OCI-LY1 (cell line): ENCODE results near the gene ARHGAP22.

Source experiments
- H2AFZ ChIP-seq: fragments of 200-600 bp; sonication (generic), shearing (Covaris generic); 2 replicates; pipeline ENCODE4 v1.6.0; 2014; ENCODE audit warnings: antibody characterized with exemption, mild to moderate bottlenecking, low read length
- H3F3A ChIP-seq: fragments of 200-600 bp; sonication (generic), shearing (Covaris generic); 2 replicates; pipeline ENCODE4 v1.6.0; 2014; ENCODE audit warnings: mild to moderate bottlenecking, antibody characterized with exemption, low read length, moderate library complexity; ENCODE audit not compliant: insufficient read depth
- H3K27ac ChIP-seq: fragments of 200-600 bp; sonication (generic); 2 replicates; pipeline ENCODE4 v1.5.1; 2014; ENCODE audit warnings: low read length, mixed run types, mild to moderate bottlenecking, low read depth; ENCODE audit not compliant: poor library complexity, severe bottlenecking
- H3K27me3 ChIP-seq: fragments of 200-600 bp; sonication (generic); 2 replicates; pipeline ENCODE4 v1.6.0; 2014; ENCODE audit warnings: antibody characterized with exemption, mild to moderate bottlenecking, low read length, moderate library complexity; ENCODE audit not compliant: insufficient read depth
- H3K36me3 ChIP-seq: fragments of 200-600 bp; sonication (generic); 2 replicates; pipeline ENCODE4 v1.6.1; 2014; ENCODE audit warnings: mild to moderate bottlenecking, antibody characterized with exemption, low read length, moderate library complexity, mixed read lengths; ENCODE audit not compliant: insufficient read depth
- H3K4me1 ChIP-seq: fragments of 200-600 bp; sonication (generic); 2 replicates; pipeline ENCODE4 v1.5.1; 2014; ENCODE audit warnings: mild to moderate bottlenecking, low read length, moderate library complexity; ENCODE audit not compliant: insufficient read depth, severe bottlenecking
- H3K4me2 ChIP-seq: fragments of 200-600 bp; sonication (generic), shearing (Covaris generic); 2 replicates; pipeline ENCODE4 v1.6.1; 2014; ENCODE audit warnings: low read length
- H3K4me3 ChIP-seq: fragments of 200-600 bp; sonication (generic); 2 replicates; pipeline ENCODE4 v1.5.1; 2014; ENCODE audit warnings: low read length, low read depth, mild to moderate bottlenecking, mixed read lengths; ENCODE audit not compliant: poor library complexity, severe bottlenecking
- H3K79me2 ChIP-seq: fragments of 200-600 bp; shearing (Covaris generic); 2 replicates; pipeline ENCODE4 v1.6.1; 2016; ENCODE audit warnings: mixed run types, low read length, mixed read lengths; ENCODE audit not compliant: insufficient read depth
- H3K9ac ChIP-seq: fragments of 200-600 bp; sonication (generic), shearing (Covaris generic); 2 replicates; pipeline ENCODE4 v1.6.1; 2014; ENCODE audit warnings: mild to moderate bottlenecking, low read length, mixed read lengths
- H3K9me2 ChIP-seq: fragments of 200-600 bp; sonication (generic), shearing (Covaris generic); 2 replicates; pipeline ENCODE4 v1.6.1; 2014; ENCODE audit warnings: low read depth, mild to moderate bottlenecking, low read length, mixed read lengths
- H3K9me3 ChIP-seq: fragments of 200-600 bp; shearing (Covaris generic); 2 replicates; pipeline ENCODE4 v1.6.1; 2014; ENCODE audit warnings: low read length, mixed read lengths
- H4K20me1 ChIP-seq: fragments of 200-600 bp; sonication (generic), shearing (Covaris generic); 2 replicates; pipeline ENCODE4 v1.6.0; 2016; ENCODE audit warnings: mild to moderate bottlenecking, low read length; ENCODE audit not compliant: insufficient read depth
- EZH2 ChIP-seq: fragments of 200-600 bp; sonication (generic), shearing (Covaris generic); IDR thresholded peaks from 2 replicates; pipeline ENCODE4 v1.8.0; 2017; ENCODE audit warnings: borderline replicate concordance, mixed run types, mild to moderate bottlenecking, antibody characterized with exemption, low read length, moderate library complexity, mixed read lengths
- TF ChIP-seq, protein P1 (sequence below): fragments of 200-600 bp; sonication (generic), shearing (Covaris generic); IDR thresholded peaks from 2 replicates; pipeline ENCODE4 v1.5.1; 2017; ENCODE audit warnings: mild to moderate bottlenecking, antibody characterized with exemption, low read length, moderate library complexity, mixed read lengths

ARHGAP22 gene

DNA sequence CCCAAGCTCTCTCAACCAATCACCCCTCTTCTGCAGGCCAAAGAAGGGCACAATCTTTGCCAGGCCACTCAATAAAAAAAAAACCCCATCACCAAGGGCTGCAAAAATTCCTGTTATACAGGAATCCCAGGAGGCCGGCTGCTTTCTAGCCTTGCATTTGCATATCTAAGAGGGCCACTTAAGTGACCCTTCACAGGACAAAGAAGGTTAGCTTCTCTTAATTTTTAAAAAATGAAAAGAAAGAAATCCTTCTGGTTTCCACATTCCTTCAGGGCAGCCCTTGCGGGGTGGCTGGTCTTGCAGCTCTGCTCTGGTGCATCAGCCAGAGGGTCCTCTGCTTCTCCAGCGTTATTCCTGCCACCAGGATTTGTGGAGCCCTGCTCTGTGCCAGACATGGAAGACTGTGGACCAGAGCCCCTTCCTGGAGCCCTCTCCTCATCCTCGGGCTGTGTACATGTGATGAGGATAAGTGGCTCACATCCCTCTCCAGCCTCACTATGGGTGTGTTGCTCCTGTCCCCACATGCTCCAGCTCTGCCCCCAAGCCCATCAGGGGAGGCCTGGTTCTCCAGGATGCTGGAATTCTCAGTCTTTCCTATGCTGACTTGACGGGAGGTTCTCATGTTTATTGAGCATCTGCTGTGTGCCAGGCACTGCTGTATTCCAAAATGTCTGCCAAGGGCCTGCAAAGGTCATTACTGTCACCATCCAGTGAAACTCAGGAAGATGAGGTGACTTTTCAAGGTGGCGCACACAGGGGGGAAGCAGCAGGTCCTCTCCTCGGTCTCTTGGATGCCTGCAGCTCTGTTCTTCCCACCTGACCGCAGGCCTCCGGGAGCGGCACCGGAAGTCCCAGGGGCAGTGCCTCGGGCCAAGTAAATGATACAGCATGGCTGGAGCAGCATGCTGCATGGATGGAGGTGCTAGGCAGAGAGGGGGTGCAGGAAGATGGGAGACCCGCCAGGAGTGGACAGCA lies 67.7 kb downstream of the ARHGAP22 start:
- no peak overlapping the region for H2AFZ ChIP-seq
- H3K36me3 ChIP-seq, result no peaks in the 10 kb centered on the region

DNA sequence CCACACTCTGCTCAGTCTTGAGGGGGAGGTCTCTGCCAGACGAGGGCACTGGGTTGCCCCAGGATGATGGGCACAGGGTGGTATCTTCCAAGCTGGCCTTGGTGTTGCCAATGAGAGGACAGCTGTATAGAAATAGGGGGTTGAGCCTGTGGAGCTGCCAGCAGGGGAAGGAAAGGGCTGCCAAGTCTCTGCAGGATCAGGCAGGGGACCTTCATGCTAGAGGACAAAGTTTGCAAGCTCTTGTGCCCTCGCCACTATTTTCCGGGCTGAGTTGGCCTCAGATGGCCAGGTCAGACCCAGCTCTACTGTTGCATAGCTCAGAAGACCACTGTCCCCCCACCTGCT lies 68.7 kb downstream of the ARHGAP22 start:
- Histone ChIP-seq H4K20me1 (no peaks in the 10 kb centered on the region), H3K27me3 (no peaks in the 10 kb centered on the region; the same call in 1 of the 2 replicates), H3K4me2 (no peak overlapping the region), H3K9ac (no peak overlapping the region), H3K4me1 (no peaks in the 10 kb centered on the region), H3F3A (no peaks in the 10 kb centered on the region), H3K79me2 (no peaks in the 10 kb centered on the region), H3K4me3 (no peak overlapping the region), H3K9me2 (no peaks in the 10 kb centered on the region), H3K27ac (no peak overlapping the region), H2AFZ (no peak overlapping the region), H3K9me3 (no peaks in the 10 kb centered on the region), H3K36me3 (no peaks in the 10 kb centered on the region)
- TF ChIP-seq EZH2, result no peak
- TF ChIP-seq, protein P1, sequence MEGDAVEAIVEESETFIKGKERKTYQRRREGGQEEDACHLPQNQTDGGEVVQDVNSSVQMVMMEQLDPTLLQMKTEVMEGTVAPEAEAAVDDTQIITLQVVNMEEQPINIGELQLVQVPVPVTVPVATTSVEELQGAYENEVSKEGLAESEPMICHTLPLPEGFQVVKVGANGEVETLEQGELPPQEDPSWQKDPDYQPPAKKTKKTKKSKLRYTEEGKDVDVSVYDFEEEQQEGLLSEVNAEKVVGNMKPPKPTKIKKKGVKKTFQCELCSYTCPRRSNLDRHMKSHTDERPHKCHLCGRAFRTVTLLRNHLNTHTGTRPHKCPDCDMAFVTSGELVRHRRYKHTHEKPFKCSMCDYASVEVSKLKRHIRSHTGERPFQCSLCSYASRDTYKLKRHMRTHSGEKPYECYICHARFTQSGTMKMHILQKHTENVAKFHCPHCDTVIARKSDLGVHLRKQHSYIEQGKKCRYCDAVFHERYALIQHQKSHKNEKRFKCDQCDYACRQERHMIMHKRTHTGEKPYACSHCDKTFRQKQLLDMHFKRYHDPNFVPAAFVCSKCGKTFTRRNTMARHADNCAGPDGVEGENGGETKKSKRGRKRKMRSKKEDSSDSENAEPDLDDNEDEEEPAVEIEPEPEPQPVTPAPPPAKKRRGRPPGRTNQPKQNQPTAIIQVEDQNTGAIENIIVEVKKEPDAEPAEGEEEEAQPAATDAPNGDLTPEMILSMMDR, result no peak

More for the DNA sequence above, 67.7 kb downstream of the ARHGAP22 start:
- no peak overlapping the region for H3K4me2 ChIP-seq
- H3K4me3 ChIP-seq, result no peak overlapping the region
- H3K9me2 ChIP-seq, result no peaks in the 10 kb centered on the region
- no peaks in the 10 kb centered on the region for H3K4me1 ChIP-seq
- no peaks in the 10 kb centered on the region for H3K79me2 ChIP-seq
- H4K20me1 ChIP-seq, result no peaks in the 10 kb centered on the region
- no peaks in the 10 kb centered on the region for H3K9me3 ChIP-seq
- no peaks in the 10 kb centered on the region; the same call in 1 of the 2 replicates for H3K27me3 ChIP-seq
- H3K9ac ChIP-seq, result no peak overlapping the region
- no peak overlapping the region for H3K27ac ChIP-seq
- no peaks in the 10 kb centered on the region for H3F3A ChIP-seq
- TF ChIP-seq, protein P1, result no peak
- no peak for TF ChIP-seq EZH2

DNA sequence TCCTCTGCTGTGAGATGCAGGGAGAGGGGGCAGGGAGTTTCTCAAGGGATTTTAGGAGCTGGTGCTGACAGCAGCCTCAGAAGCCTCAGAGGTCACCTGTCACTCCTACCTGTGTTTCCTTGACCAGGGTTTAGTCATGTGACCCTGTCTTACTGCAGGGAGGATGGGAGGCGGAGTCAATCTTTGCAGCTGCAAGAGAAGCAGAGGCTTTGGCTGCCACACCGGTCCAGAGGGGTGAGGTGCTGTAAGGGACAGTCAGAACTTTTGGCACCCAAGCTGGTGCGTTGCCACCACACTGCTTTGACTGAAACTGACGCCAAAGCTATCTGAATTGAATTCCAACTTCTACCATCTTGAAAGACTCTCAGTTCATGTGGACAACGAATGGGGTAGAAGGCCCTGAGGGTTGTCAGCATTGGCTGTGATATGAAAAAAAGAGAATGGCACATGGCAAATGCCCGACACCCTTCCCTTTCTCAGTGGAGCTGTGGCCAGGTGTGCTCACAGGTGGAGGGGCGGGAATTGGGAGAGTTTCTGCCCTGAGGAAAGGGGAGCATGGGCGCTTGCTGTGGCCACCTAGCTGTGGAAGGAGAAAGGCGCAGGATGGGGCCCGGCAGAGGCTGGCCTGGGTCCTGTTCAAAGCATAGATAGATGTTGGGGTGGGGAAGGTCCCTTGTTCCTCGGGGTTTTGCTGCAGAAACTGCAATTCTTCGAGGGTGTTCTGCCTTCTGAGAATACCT lies 69.3 kb downstream of the ARHGAP22 start:
- Histone ChIP-seq H3K9me2 (no peaks in the 10 kb centered on the region), H3K27ac (no peak overlapping the region), H3K9me3 (no peaks in the 10 kb centered on the region), H3K4me2 (no peak overlapping the region), H3K27me3 (no peaks in the 10 kb centered on the region; the same call in 1 of the 2 replicates), H3K79me2 (no peaks in the 10 kb centered on the region), H3K36me3 (no peaks in the 10 kb centered on the region), H4K20me1 (no peaks in the 10 kb centered on the region), H3K4me3 (no peak overlapping the region), H2AFZ (no peak overlapping the region), H3K4me1 (no peaks in the 10 kb centered on the region), H3F3A (no peaks in the 10 kb centered on the region), H3K9ac (no peak overlapping the region)
- TF ChIP-seq, protein P1, result no peak
- TF ChIP-seq EZH2, result no peak
